NCI-H146 treated with DMSO at 0.1 percent for 48 hours (cell line): Measurements from ENCODE around the gene LINGO3.

ENCODE experiments used
- DNase-seq: peaks from one replicate; lab custom pipeline; 2025; ENCODE audit not compliant: unreplicated experiment; lab: John Stamatoyannopoulos, UW

Gene LINGO3

GRCh38 chr19:2306281-2306806, 1.6 kb downstream of the LINGO3 start:
- DNase-seq: no peak

- DNase-seq: no peak
Measured at GRCh38 chr19:2305452-2306280, 2.3 kb downstream of the LINGO3 start.

- no peak for DNase-seq
Measured at GRCh38 chr19:2303211-2303798, 4.6 kb downstream of the LINGO3 start.

- DNase-seq: no peak
Measured at GRCh38 chr19:2302319-2303210, 5.4 kb downstream of the LINGO3 start.

- no peak for DNase-seq
Measured at GRCh38 chr19:2300533-2300932, 7.4 kb downstream of the LINGO3 start.

- DNase-seq: no peak
Measured at GRCh38 chr19:2296141-2296540, 11.8 kb downstream of the LINGO3 start.

- no peak for DNase-seq
Measured at GRCh38 chr19:2294687-2295335, 13.1 kb downstream of the LINGO3 start.

- no peak for DNase-seq
Measured at GRCh38 chr19:2291185-2291751, 16.7 kb downstream of the LINGO3 start.

- DNase-seq: peak; percentile 50
Measured at GRCh38 chr19:2290441-2291184, 17.3 kb downstream of the LINGO3 start.

- peak; percentile 9 for DNase-seq
Measured at GRCh38 chr19:2289714-2290435, 18.1 kb downstream of the LINGO3 start.

GRCh38 chr19:2288818-2289713, 18.9 kb downstream of the LINGO3 start:
- no peak for DNase-seq

GRCh38 chr19:2288338-2288817, 19.6 kb downstream of the LINGO3 start:
- DNase-seq: no peak

GRCh38 chr19:2287585-2288337, 20.2 kb downstream of the LINGO3 start:
- DNase-seq: no peak

- DNase-seq: no peak
Measured at GRCh38 chr19:2286402-2287140, 21.4 kb downstream of the LINGO3 start.

- no peak for DNase-seq
Measured at GRCh38 chr19:2283835-2284507, 24.0 kb downstream of the LINGO3 start.

GRCh38 chr19:2282862-2283237, 25.1 kb downstream of the LINGO3 start:
- no peak for DNase-seq
